Activated CD4-positive, CD25-positive, alpha-beta regulatory T cell (primary cell): Measurements from ENCODE around the gene UTP3.
"Not testable (repeated sequence)": the region's sequence is repeated elsewhere in the genome, so short reads cannot be mapped to it uniquely, and the experiment has no call there.

Source experiments
- DNase-seq, 4 experiments: peaks; one replicate each; lab custom pipeline; 2025; lab: John Stamatoyannopoulos, UW

Gene UTP3, protein sequence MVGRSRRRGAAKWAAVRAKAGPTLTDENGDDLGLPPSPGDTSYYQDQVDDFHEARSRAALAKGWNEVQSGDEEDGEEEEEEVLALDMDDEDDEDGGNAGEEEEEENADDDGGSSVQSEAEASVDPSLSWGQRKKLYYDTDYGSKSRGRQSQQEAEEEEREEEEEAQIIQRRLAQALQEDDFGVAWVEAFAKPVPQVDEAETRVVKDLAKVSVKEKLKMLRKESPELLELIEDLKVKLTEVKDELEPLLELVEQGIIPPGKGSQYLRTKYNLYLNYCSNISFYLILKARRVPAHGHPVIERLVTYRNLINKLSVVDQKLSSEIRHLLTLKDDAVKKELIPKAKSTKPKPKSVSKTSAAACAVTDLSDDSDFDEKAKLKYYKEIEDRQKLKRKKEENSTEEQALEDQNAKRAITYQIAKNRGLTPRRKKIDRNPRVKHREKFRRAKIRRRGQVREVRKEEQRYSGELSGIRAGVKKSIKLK

DNA sequence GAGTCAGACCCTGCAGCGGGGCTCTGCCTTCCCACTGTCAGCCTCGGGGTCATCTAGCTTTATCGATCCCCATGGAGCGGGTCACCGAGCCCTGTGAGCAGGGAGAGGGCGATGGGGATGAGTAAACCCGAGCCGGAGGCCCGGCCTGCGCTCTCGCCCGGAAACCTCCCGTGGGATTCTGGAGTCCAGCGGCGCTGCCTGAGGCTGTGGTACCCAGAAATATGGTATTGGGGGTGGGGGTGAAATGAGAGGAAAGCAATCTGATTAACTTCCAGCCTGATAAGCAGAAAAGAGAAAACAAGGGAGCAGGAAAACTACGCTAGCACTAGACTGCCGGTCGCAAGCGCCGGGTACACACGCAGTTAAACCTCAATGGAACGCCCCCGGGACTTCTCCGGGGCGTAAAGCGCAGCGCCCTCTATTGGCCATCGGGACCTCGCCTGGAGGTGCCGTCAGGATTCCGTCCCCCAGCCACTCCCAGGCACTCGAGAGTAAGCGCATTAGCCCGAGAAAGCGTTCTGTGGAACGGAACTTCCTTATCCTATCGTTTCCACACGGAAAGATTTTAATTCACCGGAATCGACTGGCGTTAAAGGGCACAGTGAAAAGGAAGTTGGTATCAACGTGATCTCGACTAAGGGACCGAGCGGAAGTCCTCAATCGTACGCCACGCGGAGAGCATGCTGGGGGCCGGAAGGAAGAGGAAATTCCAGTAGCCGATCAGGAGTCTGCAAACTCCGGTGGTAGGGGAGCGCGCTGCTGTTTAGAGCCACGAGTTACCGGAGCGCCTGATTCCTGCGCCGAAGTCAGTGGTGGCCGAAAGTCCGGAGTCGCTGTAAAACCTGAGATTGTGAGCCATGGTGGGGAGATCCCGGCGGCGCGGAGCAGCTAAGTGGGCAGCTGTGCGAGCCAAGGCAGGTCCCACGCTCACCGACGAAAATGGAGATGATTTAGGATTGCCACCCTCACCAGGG lies at the start of gene UTP3:
TSS of gene UTP3 (plus strand) at position 712 of the 974 bp plus-strand sequence. CDS start at position 858, 146 bp downstream.
- DNase-seq, result peak; percentile 79 to 89 (median 82)

DNA sequence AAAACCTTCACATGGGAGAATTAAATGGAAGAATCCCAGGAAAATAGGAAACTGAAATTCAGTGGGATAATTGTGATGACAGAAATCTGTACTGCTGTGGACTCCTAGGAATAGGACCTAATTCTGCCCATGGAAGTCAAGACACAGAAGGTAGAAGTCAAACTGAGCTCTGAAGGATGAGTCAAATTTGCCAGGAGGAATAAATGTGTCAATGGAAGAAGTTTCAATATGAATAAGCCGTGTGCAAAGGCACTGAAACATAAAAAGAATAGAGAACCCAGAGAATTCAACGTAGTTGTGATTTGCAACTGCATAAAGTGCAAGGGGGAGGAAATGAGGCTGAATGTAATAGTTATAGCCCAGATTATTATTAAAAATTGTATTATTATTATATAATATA lies 48.1 kb upstream of the UTP3 start:
- no peak for DNase-seq

DNA sequence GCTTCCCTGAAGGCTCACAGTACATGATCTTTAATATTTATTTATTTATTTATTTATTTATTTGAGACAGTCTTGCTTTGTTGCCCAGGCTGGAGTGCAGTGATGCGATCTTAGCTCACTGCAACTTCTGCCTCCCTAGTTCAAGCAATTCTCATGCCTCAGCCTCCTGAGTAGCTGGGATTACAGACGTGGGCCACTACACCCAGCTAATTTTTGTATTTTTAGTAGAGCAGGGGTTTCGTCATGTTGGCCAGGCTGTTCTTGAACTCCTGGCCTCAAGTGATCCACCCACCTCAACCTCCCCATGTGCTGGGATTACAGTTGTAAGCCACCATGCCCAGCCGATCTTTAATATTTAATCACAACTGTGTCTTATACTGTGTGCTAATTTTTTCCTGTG lies 37.6 kb upstream of the UTP3 start:
- DNase-seq, result not testable (repeated sequence)

DNA sequence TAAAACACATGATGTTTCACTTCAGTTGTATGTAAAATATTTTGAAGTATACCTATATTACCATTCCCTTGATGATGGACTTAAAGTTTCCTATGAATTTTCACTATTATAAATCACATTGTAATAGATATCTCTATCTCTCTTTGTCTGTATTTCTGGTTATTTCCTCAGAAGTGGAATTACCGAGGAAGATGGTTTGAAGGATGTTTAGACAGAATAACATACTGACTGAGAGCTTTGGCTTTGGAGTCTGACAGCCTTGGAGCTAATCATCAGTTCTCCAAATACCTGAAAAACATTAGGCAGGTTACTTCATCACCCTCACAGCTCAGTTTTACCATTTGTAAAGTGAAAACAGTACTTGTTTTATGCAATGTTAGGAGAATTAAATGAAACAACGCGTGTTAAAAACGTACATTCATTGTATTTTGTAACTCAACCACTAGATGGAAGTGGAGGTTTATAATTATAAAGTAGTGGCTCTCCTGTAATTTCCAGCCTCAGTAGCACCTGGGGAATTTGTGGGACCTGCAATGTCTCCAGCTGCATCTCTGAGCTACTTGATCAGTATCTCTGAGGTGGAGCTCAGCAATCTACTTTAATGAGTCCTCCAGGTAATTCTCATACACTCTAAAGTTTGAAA lies 36.3 kb upstream of the UTP3 start:
- DNase-seq, result no peak

DNA sequence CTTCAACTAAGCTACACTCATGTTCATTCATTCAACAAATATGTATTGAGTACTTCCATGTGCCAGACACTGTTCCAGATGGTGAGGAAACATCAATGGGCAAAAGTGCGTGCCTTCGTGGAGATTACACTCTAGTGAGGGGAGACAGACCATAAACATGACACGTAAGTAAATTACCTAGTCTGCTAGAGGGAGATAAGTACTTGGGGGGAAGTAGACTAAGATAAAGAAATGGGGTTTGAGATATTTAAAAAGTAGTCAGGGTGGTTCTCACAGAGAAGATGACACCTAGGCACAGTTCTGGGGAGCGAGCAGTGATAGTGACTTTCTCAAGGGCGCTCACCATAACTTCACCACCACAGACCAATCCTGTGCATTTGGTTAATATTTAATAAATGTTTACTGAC lies 33.7 kb upstream of the UTP3 start:
- DNase-seq, result no peak

DNA sequence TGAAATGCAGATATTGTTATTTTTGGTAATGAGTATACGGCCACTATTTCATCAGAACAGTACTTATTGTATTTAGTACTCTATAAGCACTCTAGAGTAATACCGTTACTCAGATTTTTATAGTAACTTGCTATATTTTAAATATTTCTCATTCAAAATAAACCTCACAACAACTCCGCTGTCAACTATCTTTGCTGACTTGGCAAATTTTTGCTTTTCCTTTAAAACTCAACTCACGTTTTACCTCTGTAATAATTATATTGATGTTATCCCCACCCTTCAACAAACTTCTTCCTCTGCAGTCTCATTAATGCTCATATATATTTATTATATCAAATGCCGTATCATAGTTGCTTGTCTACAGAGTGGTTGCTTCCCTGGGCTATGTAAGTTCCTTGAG lies 31.0 kb upstream of the UTP3 start:
- no peak for DNase-seq

DNA sequence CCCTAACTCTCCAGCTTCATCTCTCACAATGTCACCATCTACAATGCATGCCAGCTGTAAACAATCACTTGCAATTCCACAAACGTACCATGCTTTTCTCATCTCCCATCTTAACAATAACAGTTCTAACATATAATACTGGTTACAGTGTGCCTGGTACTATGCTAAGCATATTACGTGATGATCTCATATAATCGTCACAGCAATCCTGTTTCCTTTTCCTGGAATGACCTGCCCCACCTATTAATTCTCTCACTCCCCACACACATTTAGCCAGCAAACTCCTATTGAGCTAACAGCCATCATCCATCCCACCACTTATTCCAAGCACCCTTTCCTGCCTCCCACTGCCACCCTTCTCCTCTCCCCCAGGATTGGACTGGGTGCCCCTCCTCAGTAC lies 29.9 kb upstream of the UTP3 start:
- DNase-seq, result no peak

DNA sequence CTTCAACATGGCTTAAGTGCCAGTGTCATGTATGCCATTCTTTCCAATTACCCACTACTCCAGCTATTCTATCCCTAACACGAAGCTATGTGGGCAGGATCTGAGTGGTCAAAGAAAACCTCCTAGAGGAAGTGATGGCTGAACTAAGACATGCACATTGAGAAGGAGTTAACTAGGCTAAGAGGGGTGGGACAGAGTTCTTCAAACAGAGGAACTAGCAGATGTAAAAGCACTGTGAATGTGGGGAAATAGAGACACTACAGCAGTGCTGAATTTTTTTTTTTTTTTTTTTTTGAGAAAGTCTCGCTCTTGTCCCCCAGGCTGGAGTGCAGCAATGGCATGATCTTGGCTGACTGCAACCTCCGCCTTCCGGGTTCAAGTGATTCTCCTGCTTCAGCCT lies 28.2 kb upstream of the UTP3 start:
- DNase-seq, result no peak

DNA sequence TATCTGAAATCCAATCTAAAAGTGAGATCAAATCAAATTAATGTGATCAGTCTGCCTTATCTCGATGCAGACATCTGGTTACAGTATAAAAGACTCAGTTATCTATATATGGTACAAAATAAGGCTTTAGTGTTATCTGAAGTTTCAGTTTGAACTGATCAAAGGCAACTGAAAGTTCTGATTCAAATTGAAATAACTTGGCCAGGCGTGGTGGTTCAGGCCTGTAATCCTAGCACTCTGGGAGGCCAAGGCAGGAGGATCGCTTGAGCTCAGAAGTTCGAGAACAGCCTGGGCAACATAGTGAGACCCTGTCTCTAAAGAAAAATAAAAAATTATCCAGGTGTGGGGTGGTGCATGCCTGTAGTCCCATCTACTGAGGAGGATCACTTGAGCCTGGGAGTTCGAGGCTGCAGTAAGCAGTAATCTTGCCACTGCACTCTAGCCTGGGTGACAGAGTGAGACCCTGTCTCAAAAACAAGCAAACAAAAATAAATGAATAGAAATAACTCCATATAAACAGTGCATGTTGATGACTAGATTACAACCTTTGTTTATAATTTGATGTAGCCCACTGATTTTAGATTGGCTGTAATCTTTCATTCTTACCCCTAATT lies 26.9 kb upstream of the UTP3 start:
- not testable (repeated sequence) for DNase-seq

DNA sequence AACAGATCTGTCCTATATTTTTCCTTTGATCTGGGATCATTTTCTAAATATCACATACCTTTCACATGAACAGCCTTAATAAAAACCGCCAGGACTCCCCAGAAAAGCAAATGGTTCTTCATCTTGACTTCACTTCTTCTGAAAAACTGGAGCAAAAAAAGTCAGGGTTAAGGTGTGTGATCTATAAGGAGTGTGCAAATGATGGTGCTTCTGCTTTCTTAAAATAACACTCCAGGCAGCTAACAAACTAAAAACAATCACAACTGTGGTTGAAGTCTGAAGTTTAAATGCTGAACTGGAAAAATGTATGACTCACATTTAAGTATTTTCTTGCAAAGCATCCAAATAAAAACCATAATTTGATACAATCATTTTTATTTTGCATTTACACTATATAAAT lies 22.0 kb upstream of the UTP3 start, which contains the start of gene JCHAIN:
TSS of gene JCHAIN (minus strand) at position 140 of the 400 bp plus-strand sequence. CDS start at position 122, 18 bp downstream.
- no peak for DNase-seq

DNA sequence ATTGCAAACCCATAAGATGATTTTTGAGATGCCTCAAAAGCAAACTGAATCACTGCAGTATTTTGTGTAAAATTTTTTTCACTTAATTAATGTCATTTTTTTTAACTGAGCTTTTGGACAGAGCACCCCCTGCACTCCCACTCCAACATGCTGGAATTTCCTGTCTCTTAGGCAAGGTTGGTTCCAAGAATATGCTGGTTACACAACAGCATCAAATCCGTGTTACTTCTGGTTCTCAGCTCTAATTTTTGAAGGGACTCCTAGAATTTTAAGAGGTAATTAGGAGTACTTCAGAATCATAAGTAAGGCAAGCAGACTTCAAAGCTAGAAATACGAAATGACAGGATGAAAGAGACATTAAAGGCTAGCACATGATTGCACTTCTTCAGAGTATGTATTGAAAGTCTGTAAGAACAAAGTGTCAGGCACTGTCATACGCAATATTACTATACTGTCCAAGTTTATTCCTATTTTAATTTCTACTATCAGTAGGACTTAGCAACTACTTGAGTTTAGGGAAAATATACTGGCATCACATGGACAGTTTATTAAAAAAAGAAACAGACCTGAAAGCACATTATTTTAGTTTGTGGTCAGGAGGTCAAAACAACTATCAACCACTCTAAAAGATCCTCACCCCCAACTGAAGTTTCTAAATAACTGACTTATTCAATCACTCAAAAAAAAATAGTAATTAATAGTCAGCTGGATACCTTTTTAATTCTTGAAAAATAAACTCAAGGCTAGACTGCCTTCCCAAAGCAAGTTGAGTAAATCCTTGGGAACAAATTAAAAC lies 20.4 kb upstream of the UTP3 start:
- no peak for DNase-seq

DNA sequence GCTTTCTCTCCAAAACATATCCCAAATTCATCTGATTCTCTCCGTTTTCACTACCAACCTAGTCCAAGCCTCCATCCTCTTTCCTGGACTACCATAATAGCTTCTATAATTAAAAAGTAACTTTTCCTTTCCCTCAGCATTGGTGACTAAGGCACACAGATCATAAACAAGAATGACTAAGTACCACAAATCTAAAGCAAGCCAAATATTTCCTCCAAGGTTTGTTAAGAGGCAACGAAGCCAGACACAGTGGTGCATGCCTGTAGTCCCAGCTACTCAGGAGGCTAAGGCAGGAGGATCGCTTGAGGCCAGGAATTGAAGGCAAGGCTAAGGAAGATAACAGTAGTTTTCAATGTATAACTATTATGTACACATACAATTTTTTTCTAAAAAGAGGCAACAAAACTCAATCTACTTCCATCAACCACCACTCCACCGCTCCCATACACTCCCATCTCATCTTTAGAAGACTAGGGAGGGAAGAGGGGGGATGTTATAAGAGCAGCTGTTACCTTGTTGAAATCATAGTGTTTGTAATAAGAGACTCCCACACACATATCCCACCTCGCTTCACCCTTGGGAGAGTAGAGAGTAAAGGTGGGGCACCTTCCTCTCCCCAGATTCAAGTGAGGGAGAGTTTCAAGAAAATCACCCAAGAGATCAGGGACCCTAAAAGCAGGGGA lies 17.9 kb upstream of the UTP3 start:
- no peak for DNase-seq

DNA sequence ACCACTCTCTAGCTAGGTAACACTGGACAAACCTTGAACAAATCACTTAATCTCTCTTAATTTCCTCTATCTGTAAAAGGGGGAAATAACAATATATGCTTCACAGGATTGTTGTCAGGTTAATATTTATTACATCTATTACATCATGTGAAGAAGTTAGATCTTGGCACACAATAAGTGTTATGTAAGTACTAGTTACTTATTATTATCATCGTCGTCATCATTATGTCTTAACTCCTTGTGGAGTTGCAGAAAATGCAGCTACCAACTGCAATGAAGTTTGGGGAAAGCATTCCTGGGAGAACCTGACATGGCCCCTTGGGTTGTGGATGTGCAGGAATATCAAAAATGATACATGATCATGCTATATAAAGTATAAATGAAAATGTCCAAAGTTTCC lies 17.2 kb upstream of the UTP3 start:
- DNase-seq, result no peak

DNA sequence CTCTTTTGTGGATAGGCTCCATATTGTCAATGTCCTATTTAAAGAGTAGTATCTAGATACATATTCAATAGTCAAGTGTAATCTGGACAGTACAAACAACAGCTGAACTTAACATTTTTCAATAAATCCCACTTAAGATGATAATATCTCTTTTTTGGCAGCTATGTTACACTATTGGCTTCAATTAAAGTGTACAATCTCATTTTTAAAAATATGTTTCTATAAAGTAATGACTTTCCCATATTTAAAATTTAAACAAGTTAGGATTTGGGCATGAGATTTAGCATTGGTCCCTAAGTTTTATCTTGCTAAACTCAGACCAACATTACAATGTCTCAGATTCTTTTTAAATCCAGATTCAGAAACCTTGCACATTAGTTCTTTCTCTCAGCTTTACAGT lies 14.1 kb upstream of the UTP3 start:
- DNase-seq, result no peak

DNA sequence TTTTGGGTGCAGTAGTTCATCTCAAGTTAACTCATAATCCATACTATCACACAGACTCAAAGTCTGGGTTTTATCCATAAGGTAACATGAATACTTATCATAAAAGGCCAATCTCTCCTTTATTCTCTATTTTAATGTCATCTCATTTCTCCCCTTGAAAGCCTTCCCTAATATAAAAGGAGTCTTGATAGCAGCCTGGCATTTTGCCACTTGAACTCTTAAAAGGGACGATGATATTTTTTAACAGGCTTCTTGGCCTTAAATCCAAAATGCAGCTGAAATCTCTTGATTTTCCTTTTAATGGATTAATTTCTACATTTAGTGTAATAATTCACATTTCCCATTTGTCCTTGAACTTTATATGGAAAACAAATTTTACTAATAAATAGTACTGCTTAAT lies 13.6 kb upstream of the UTP3 start:
- no peak for DNase-seq

DNA sequence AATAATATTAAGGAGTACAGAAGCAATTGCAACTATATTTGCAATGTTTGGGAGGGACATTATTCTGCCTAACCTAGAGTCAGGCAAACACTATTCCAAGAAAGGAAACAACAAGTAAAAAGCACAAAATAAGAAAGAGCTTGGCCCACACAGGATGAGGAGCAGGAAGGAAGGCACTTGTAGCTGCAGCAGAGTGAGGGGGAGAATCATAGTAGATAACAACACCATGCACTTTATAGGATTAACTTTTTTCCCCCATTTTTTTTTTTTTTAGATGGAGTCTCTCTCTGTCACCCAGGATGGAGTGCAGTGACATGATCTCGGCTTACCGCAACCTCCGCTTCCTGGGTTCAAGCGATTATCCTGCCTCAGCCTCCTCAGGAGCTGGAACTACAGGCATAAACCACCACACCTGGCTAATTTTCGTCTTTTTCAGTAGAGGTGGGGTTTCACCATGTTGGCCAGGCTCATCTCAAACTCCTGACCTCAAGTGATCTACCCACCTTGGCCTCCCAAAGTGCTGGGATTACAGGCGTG lies 11.7 kb upstream of the UTP3 start:
- no peak for DNase-seq

DNA sequence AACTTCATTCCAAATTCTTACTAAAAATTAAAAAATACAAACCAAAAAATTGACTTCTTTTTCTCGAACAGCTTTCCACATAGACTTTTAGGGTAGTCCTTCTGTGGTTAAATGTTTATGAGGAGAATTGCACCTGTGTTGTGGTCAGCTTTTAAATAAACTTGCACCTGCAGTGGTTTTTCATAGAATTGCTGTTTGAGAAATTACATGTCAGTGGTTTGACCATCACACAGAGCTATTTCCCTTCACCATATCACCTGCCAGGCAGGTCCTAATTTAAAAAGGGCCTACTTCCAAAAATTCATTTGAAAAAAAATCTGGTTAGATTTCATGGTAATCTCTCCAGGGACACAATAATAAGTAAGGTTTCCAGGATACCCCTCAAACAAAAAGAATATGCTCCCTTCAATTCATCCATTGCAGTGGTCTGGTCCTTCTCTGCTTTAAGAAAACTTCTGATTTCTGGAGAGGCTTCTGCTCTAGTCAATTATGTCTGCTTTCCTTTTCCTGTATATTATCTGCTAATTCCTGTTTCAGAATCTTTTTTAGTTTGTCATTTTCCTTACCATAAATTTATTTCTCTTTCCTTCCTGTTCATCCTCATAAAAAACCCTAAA lies 9.8 kb upstream of the UTP3 start:
- DNase-seq, result no peak

DNA sequence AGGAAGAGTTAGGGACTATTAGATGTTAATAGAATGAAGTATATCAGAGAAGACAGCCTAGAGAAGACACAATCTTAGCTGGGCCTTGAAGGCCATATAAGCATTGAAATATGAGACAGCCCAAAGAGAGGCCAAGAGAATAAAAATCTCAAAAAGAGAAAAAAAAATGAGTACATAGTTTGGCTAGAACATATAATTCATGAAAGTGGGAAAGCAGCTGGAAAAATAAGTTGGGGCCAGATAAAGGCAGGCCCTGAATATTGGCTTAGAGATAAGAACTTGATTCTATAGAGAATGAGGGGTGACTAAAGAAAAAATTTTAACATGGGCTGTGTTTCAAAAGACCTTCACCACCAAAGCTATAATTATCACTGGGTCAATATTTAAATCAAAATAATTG lies 7.4 kb upstream of the UTP3 start:
- no peak for DNase-seq

DNA sequence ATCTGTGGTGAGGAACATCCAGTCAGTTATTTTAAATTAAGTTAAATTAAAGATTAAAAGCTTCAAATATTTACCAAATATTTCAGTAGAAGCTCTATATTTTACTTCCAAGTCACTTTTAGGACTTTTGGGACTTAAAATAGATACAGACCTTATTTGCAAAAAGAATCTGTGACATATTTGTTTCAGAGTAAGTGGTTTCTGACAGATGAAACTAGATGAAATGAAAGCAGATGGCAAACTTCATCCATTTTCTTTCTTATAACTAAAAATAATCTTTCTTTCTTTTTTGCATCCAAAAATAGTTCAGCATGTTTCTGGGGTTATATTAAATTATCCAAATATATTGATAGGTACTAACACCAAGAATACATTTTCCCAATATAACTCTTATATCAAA lies 6.6 kb upstream of the UTP3 start:
- DNase-seq, result no peak

DNA sequence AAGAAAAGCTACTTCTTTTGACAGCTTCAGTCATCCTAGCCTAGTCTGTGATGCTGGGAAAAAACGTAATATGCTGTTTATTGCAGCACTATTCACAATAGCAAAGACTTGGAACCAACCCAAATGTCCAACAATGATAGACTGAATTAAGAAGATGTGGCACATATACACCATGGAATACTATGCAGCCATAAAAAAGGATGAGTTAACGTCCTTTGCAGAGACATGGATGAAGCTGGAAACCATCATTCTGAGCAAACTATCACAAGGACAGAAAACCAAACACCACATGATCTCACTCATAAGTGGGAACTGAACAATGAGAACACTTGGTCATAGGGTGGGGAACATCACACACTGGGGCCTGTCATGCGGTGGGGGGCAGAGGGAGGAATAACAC lies 6.2 kb upstream of the UTP3 start:
- not testable (repeated sequence) for DNase-seq
